GM19467 (cell line): ENCODE measurements around the gene STAC2.
"Not testable (repeated sequence)": the region's sequence is repeated elsewhere in the genome, so short reads cannot be mapped to it uniquely, and the experiment has no call there.

Experiments
- ATAC-seq: cut with Tn5 transposase; IDR thresholded peaks from one replicate; pipeline ENCODE4 v1.9.1; 2021; ENCODE audit warnings: mild to moderate bottlenecking, moderate library complexity; ENCODE audit not compliant: unreplicated experiment

Gene STAC2, protein sequence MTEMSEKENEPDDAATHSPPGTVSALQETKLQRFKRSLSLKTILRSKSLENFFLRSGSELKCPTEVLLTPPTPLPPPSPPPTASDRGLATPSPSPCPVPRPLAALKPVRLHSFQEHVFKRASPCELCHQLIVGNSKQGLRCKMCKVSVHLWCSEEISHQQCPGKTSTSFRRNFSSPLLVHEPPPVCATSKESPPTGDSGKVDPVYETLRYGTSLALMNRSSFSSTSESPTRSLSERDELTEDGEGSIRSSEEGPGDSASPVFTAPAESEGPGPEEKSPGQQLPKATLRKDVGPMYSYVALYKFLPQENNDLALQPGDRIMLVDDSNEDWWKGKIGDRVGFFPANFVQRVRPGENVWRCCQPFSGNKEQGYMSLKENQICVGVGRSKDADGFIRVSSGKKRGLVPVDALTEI

GRCh38 chr17:39225308-39225958, at the start of gene STAC2:
TSS of gene STAC2 (minus strand) at chr17:39225945. CDS start at chr17:39225502, 443 bp downstream.
- no peak for ATAC-seq

GRCh38 chr17:39271546-39271945, 45.8 kb upstream of the STAC2 start:
- no peak for ATAC-seq

- ATAC-seq: no peak
Measured at GRCh38 chr17:39270923-39271322, 45.2 kb upstream of the STAC2 start.

GRCh38 chr17:39264119-39264518, 38.4 kb upstream of the STAC2 start:
- ATAC-seq: no peak

DNA sequence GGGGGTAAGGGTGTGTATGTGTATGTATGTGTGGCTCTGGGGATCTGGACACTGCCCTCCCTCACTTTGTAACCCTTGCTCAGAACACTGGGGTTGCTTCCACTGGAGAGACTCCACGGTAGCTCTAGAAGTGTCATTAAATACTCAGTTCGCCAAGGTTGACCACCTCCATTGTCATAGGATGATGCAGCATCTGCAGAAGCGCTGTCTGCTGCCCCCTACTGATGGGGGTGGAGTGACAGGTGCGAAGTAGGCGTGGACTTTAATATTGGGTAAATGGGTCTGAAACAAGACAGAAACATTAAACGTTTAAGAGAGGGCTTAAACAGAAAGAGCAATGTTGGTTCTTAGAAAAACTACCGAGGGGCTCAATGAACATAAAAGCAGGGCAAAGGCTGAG, 35.5 kb upstream of the STAC2 start:
- ATAC-seq: no peak

DNA sequence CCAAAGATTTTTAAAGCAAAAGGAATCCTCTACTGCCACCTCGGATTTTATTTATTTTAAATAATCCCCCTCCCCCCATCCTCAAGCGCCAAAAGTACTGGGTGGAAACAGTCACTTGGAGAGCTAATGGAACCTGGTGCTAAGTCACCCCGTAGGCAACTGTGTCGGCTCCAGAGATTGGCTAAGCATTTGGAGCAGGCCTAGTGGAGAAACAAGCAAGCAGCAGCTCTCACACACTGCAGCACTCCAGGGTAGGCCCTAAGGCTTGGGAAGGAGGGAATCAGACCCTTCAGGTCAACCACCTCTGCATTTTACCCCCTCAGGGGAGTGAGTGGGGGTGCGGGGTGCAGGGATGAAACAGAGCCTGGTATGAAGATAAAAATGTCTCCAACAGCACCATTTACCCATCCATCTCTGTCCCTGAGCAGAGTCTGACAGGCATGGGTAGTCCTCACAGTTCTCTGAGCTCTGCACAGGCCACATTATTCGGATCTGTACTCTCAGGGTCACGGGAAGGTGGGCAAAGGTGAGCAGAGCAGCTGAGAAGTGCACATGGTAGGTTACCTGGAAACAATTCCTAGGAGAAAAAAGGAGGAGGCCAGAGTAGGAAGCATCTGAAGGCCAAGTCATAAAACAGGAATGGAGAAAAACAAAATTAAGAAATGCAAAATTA, 27.2 kb upstream of the STAC2 start:
- no peak for ATAC-seq

DNA sequence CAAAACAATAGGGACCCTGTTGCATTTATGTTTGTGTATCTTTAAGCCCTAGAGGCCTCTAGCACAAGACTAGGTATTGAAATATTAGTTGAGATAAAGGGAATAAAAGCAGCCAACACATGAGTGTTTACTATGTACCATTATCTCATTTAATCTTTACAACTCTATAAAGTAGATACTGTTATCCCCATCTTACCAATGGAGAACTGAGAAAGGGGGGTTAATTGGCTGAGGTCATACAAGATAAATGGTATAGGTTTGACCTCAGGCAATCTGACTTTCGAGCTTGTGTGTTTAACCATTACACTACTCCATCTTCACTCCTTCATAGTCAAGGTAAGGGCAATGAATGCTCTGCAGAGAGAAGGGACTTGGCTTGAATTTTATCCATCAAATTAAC, 26.3 kb upstream of the STAC2 start:
- ATAC-seq: no peak

GRCh38 chr17:39250076-39250475, 24.3 kb upstream of the STAC2 start:
- not testable (repeated sequence) for ATAC-seq

GRCh38 chr17:39246274-39246673, 20.5 kb upstream of the STAC2 start:
- ATAC-seq: no peak

- ATAC-seq: no peak
Measured at GRCh38 chr17:39244600-39245570, 19.1 kb upstream of the STAC2 start.

DNA sequence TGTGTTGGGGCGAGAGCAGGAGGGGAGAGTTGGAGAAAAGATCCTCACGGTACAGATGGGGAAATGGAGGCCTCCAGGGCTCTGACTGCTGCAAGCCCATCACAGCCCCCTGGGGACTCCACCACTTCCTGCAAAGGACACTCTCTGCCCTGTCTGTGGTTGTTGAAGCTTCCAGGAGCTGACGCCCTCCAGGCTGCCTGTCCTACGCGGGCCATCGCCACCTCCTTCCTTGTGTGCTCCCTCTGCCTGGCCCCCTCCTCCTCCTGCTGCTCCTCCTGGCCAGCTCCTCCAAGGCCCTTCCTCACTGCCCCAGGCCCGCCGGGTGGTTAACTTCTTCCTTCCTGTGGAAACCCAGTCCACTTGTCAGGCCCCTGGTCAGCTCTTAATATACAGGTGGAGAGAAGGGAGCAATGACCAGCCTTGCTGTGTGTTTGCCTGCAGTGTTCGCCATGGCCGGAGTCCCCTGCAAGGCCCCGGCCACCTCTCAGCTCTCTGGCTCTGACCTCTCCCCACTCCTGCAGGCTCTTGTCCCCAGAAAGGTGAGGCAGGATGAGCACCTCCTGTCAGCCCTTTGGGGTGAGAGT, 18.4 kb upstream of the STAC2 start:
- ATAC-seq: no peak

- no peak for ATAC-seq
Measured at GRCh38 chr17:39243155-39243554, 17.4 kb upstream of the STAC2 start.

DNA sequence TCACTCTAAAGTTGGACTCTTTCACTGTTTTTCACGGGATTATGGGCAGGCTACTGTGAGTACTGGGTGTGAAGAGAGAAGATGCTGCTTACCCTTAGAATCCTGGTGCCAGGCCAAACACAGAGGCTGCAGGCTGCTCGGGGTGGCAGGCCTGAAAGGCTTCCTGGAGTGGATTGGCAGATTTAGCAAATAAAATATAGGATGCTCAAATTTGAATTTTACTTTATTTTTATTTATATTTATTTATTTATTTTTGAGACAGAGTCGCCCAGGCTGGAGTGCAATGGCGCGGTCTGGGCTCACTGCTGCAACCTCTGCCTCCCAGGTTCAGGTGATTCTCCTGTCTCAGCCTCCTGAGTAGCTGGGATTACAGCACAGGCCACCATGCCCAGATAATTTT, 14.9 kb upstream of the STAC2 start:
- ATAC-seq: no peak

DNA sequence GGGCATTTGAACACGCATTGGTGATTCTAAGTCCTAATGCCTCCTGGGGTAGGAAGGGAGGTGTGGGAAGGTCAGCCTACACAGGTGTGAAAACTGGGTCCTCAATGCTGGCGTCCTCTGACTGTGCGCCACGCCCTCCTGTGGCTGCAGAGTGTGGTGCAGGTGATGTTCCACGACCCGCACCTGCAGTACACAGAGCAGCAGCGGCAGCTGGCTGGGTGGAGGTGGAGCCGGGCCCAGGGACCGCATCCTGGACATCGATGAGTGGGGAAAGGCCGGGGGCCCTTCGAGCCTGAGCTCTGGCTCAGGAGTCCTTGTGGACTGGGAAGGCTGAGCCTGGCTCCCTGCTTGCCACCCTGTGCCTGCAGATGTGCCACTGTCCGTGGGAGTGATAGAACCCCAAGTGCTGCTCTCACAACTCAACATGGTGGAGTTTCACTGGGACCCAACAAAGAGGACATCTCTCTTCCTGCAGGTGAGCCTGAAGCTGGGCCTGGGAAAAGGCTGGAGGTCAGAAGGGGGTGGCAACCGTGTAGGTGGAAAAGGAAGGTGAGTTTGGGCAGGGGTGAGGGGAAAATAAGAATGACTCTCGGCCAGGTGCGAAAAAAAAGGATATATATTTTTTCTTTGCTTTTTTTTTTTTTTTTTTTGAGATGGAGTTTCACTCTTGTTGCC, 14.0 kb upstream of the STAC2 start:
- ATAC-seq: no peak

GRCh38 chr17:39238311-39238972, 12.7 kb upstream of the STAC2 start:
- no peak for ATAC-seq

- no peak for ATAC-seq
Measured at GRCh38 chr17:39237586-39237985, 11.8 kb upstream of the STAC2 start.

DNA sequence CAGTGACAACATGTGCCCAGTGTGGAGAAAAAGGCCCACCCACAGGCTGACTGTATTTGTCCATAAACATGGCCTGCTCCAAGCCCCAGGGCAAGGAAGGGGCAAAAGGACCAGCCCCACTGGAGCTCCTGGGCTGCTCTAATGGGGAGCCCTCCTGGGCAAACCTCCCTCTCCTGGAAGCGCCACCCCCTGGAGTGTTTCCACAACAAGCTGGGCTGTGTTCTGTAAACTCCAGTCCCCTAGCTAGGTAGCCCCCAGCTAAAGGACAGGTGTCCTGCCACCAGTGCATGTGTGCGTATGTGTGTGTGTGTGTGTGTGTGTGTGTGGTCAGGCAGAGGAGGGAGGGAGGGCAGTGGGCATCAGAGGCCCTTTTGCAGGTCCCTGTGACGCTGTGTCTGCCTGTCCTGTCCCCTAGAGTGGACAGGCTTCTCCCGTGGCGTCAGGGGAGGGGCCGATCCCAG, 11.3 kb upstream of the STAC2 start:
- no peak for ATAC-seq

DNA sequence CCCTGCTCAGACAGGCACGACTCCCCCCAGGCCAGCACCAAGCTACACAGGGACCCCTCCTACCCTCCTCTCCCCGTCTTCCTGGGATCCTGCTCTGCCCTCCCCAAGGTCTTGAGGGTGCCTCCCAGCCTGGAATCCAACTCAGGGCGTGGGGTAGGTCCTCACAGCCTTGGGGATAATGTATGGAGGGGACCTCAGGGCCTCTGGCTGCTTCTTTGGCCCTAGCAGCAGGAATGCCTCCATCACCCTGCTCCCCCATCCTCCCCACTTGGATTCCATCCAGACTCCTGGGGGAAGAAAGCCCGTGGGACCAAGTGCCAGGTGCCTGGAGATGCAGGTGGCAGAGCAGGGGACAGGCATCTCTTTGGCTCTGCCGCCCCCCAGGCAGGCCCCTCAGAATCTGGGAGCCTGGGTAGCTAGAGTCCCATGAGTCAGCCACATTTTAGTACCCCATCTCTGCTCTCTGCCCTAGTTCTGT, 10.7 kb upstream of the STAC2 start:
- ATAC-seq: no peak
